ENCODE measurements around the gene SCART1.
"Not testable (repeated sequence)": the region's sequence is repeated elsewhere in the genome, so short reads cannot be mapped to it uniquely, and the experiment has no call there.

SCART1 gene

GRCh38 chr10:133456041-133456951, 2.6 kb downstream of the SCART1 start:
- DNase-seq, result no peak

GRCh38 chr10:133457100-133457841, 3.5 kb downstream of the SCART1 start:
- DNase-seq, result no peak

DNA sequence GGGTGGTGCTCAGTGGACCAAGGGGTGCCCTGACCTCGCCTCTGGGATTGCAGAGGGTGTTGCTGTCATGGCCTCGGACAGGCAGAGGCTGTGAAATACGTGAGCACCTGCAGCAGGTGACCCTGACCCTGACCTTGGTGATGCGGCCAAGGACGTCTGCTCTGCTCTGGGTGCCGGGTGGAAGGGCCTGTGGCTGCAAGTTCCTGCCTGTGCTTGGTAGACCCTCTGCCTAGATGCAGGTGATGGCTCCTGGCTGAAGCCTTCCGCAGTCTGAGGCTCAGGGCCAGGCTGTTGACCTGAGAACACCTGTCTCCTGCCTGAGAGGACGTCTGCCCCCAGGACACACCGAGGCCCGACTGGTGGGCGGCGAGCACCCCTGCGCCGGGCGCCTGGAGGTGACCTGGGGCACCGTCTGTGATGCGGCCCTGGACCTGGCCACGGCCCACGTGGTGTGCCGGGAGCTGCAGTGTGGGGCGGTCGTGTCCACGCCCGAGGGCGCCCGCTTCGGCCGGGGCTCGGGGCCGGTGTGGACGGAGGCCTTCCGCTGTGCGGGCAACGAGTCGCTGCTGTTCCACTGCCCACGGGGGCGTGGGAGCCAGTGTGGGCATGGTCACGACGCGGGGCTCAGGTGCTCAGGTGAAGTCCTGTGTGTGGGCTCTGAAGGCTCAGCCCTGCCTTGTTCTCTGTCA, 4.4 kb downstream of the SCART1 start:
- DNase-seq, result no peak

DNA sequence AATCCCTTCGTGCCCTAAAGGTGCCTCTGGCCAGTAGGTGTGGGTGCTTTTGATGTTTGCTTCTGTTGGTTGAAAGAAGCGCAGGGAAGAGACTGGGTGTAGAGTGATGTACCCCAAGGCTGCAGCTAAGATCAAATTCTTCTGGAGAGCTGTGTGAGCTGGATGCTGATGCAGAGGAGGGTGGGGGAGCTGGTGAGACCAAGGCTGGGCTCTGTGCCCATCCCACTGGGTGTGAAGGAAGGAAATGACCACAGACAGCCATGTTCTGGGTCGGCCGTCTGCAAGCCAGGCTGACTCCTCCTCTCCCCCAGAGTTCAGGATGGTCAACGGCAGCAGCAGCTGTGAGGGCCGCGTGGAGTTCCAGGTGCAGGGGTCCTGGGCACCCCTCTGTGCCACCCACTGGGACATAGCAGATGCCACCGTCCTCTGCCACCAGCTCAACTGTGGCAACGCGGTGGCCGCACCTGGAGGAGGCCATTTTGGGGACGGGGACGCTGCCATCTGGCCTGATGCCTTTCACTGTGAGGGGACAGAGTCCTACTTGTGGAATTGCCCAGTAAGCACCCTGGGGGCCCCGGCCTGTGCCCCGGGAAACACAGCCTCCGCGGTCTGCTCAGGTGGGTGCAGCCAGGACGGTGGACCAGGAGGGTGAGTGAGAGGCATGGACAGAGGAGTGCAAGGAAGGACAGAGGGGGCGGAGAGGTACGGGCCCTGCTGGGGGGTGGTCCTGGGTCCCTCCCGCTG, 5.1 kb downstream of the SCART1 start:
- no peak for DNase-seq

DNA sequence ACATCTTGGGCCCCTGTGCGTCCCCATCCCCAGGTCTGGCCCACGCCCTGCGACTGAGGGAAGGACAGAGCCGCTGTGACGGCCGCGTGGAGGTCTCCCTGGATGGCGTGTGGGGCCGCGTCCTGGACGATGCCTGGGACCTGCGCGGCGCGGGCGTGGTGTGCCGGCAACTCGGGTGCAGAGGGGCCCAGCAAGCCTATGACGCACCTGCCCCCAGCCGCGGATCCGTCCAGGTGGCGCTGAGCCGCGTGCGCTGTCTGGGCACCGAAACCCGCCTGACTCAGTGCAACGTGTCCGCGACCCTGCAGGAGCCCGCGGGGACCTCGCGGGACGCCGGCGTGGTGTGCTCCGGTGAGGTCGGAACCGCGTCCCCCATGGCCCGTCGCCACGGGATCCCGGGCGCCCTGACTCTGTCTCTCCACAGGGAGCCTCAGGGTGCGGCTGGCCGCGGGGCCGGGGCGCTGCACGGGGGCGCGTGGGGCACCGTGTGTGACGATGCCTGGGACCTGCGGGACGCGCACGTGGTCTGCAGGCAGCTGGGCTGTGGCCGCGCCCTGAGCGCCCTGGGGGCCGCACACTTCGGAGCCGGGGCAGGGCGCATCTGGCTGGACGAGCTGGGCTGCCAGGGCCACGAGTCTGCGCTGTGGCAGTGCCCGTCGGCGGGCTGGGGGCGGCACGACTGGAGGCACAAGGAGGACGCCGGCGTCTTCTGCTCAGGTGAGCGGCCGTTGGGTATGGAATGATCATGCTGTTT, 5.9 kb downstream of the SCART1 start:
- no peak for DNase-seq

DNA sequence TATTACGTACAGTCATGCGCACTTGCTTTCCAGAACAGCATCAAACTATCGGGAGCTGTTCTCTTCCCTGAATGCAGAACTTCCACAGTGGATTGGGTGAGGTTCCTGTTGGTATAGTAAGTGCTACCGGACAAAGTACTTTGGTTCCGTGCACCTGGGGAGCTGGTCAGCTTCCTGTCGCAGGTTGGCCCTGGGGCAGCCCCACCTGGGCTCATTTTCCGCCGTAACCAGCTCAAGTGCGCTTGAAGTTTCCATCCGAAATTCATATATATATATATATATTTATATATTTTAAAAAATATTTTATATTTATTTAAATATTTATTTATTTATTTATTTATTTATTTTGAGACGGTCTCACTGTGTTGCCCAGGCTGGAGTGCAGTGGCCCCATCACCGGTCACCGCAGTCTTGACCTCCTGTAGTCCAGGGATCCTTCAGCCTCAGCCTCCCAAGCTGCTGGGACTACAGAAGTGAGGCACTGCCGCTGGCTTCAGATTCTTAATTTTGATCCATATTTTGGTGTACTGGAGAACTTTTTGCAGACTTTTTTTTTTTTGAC, 6.5 kb downstream of the SCART1 start:
- DNase-seq, result no peak

GRCh38 chr10:133461027-133461426, 7.3 kb downstream of the SCART1 start:
- no peak for DNase-seq

GRCh38 chr10:133461841-133462240, 8.1 kb downstream of the SCART1 start:
- DNase-seq, result no peak

DNA sequence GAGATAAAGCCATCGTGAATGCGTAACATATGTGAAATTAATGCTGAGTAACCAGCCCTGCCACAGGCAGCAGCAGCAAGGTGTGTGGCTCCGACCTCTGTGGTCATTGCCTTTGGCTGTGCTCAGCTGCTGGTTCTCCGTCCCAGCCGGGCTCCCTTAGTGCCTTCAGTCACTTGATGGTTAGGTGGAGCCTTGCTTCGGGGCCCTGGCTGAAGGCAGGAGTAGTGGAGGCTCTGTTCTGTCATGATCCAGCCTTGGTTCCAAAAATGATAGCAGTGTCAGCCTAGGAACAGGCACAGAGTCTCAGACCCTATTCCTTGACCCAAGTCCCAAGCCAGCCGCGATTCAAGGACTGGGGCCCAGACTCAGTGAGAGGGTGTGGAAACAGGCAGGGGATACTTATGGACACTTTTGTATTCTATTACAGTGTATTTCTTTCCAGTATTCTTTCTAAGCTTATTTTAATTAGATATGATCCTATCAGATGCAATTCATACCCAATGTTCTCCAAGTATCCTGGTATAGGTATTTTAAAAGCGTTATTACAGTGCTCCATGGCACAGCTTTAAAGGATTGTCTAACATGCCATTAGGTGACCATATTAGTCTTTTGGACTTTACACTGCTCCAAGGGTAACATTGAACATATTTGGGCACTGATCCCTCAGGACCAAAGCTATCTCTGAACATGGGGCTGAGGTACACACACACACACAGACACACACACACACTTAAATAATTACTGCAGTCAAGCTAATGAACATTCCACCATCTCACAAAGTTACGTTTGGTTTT, 9.0 kb downstream of the SCART1 start:
- DNase-seq, result no peak

DNA sequence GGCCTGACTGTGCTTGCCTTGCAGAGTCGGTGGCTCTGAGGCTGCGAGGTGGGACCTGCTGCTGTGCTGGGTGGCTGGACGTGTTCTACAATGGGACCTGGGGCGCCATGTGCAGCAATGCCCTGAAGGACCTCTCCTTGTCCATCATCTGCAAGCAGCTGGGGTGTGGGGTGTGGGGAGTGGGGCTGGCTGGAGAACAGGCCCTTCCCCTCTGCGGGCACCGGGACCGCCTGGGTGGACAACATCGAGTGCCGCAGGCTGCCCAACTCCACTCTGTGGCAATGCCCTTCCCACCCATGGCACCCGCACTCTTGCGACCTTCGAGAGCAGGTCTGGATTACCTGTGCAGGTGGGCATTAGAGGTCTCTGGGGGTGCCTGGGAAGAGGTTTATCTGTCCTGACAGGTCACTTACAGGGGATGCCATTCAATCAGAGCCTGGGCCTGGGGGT, 10.9 kb downstream of the SCART1 start:
- DNase-seq, result no peak

GRCh38 chr10:133465191-133465949, 11.6 kb downstream of the SCART1 start:
- DNase-seq, result no peak

- no peak for DNase-seq
Observed at GRCh38 chr10:133465950-133466474, 12.3 kb downstream of the SCART1 start.

- no peak for DNase-seq
Observed at GRCh38 chr10:133466683-133467275, 13.0 kb downstream of the SCART1 start.

GRCh38 chr10:133467286-133467911, 13.7 kb downstream of the SCART1 start:
- no peak for DNase-seq

DNA sequence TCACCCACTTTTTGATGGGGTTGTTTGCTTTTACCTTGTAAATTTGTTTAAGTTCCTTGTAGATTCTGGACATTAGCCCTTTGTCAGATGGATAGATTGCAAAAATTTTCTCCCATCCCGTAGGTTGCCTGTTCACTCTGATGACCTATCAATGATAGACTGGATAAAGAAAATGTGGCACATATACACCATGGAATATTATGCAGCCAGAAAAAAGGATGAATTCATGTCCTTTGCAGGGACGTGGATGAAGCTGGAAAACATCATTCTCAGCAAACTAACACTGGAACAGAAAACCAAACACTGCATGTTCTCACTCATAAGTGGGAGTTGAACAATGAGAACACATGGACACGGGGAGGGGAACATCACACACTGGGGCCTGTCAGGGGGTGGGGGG, 15.5 kb downstream of the SCART1 start:
- DNase-seq, result not testable (repeated sequence)

- no peak for DNase-seq
Observed at GRCh38 chr10:133471300-133472109, 17.8 kb downstream of the SCART1 start.

DNA sequence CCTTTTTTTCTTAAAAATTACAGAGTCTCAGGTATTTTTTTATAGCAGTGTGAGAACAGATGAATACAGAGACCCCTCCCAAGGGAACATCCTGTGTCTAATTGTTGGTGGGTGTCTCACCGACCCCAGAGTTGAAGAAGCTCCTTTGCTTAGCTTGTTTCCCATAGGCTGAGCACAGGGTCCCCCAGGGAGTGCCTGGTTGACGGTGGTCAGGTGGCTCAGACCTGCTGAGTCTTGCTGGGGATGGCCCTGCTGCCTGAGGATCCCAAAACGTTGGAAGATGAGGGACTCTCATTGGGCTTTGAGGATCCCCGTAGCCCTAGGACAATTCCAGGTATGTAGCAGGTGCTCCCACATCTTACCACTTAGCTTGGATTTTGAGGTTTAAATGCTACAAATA, 19.5 kb downstream of the SCART1 start:
- DNase-seq, result no peak

GRCh38 chr10:133474027-133474426, 20.3 kb downstream of the SCART1 start:
- DNase-seq, result no peak

Data from CD4-positive, alpha-beta T cell treated with Interleukin-4 for 1 hour (primary cell).